ENCODE results near the gene ABCD2. TPM values are rescaled to one million over a fixed set of nuclear protein-coding genes. Genes with fewer than 3 reads are reported as not detected.

The ABCD2 gene
- total and polyA plus RNA-seq, 4 donors, result under 0.01 to 0.25 (median 0.05) TPM; not detected in 1

GRCh38 chr12:39620659-39621658, 1.4 kb upstream of the ABCD2 start (continued):
- TF ChIP-seq, protein P1, sequence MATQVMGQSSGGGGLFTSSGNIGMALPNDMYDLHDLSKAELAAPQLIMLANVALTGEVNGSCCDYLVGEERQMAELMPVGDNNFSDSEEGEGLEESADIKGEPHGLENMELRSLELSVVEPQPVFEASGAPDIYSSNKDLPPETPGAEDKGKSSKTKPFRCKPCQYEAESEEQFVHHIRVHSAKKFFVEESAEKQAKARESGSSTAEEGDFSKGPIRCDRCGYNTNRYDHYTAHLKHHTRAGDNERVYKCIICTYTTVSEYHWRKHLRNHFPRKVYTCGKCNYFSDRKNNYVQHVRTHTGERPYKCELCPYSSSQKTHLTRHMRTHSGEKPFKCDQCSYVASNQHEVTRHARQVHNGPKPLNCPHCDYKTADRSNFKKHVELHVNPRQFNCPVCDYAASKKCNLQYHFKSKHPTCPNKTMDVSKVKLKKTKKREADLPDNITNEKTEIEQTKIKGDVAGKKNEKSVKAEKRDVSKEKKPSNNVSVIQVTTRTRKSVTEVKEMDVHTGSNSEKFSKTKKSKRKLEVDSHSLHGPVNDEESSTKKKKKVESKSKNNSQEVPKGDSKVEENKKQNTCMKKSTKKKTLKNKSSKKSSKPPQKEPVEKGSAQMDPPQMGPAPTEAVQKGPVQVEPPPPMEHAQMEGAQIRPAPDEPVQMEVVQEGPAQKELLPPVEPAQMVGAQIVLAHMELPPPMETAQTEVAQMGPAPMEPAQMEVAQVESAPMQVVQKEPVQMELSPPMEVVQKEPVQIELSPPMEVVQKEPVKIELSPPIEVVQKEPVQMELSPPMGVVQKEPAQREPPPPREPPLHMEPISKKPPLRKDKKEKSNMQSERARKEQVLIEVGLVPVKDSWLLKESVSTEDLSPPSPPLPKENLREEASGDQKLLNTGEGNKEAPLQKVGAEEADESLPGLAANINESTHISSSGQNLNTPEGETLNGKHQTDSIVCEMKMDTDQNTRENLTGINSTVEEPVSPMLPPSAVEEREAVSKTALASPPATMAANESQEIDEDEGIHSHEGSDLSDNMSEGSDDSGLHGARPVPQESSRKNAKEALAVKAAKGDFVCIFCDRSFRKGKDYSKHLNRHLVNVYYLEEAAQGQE (IDR thresholded peaks at IDR 0.05), result no peak
- TF ChIP-seq MAX (IDR thresholded peaks at IDR 0.05) (no peak), NR2F2 (IDR thresholded peaks at IDR 0.05) (no peak)

DNA sequence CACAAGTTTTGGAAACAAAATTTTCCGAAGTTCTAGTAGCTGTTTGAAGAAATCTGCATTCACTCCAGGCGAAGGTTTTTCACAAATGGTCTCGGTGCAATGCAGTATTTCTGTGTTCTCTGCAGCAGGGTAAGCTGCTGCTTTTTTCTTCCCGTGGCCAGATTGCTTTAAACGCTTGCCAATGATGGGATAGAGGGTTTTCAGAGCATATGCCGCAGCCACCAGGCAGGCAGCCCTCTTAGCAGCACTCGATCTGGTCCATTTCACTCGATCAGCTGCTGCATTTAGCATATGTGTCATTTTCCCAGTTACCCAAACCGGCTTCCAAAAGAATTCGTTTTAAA, 315 bp downstream of the ABCD2 start:
- no peak for DNase-seq (ENCODE audit: low spot score)
- 34% methylated on average over 10 of the region's 10 CpGs for WGBS

More for the DNA sequence above, 315 bp downstream of the ABCD2 start:
- H3K4me3 ChIP-seq (ENCODE audit: low read depth in 1 of 3, low read length in 3 of 3), result peak overlapping the region; percentile 44 to 86 (median 57)
- H3K36me3 ChIP-seq (ENCODE audit: control insufficient read depth in 4 of 4, insufficient read depth in 3 of 4, low read depth in 1 of 4, low read length in 3 of 4), result no peaks in the 10 kb centered on the region
- H3K4me1 ChIP-seq (ENCODE audit: control insufficient read depth in 4 of 4, insufficient read depth in 4 of 4, low read length in 3 of 4), result peaks cover 0 to 15% (median 13%) of the 10 kb centered on the region in 4 donors
- no peaks in the 10 kb centered on the region for H3K9me3 ChIP-seq (ENCODE audit: control insufficient read depth in 4 of 4, low read length in 3 of 4)
- peak overlapping the region in 1 of 2 donors; percentile 41 for H3K9ac ChIP-seq (ENCODE audit: low read depth in 1 of 2, low read length in 2 of 2)
- TF ChIP-seq NR2F2 (IDR thresholded peaks at IDR 0.05) (no peak), RXRA (IDR thresholded peaks at IDR 0.05) (no peak), FOXA2 (IDR thresholded peaks at IDR 0.05) (no peak), RAD21 (IDR thresholded peaks at IDR 0.05) (no peak), JUND (IDR thresholded peaks at IDR 0.05) (no peak), YY1 (IDR thresholded peaks at IDR 0.05) (no peak), FOXA1 (IDR thresholded peaks at IDR 0.05) (no peak), CTCF (IDR thresholded peaks at IDR 0.05; ENCODE audit: low read depth, low read length, missing input control) (no peak), HNF4A (conservative IDR thresholded peaks at IDR 0.05) (no peak), EGR1 (IDR thresholded peaks at IDR 0.05; ENCODE audit: low read depth in 2 of 2) (no peak), ZBTB33 (IDR thresholded peaks at IDR 0.05) (no peak), GABPA (IDR thresholded peaks at IDR 0.05 in 1 of 2, conservative IDR thresholded peaks at IDR 0.05 in 1 of 2) (no peak), MAX (IDR thresholded peaks at IDR 0.05) (no peak), HNF4G (IDR thresholded peaks at IDR 0.05) (no peak)
- peak overlapping the region in 1 of 2 donors; percentile 51 for H3K27ac ChIP-seq (ENCODE audit: low read depth in 1 of 2, low read length in 2 of 2)
- H3K27me3 ChIP-seq (ENCODE audit: control insufficient read depth in 4 of 4, insufficient read depth in 4 of 4, low read length in 3 of 4), result no peaks in the 10 kb centered on the region

All from liver (tissue), 9 donors.